ENCODE results near the gene SPATA1. TPM values are rescaled to one million over a fixed set of nuclear protein-coding genes. Genes with fewer than 3 reads are reported as not detected.

The SPATA1 gene
- polyA plus RNA-seq, 1 donor (not counting 4 experiments of a cell fraction or from before 2014, with no cell fraction given) = 0.25 TPM

- no peak overlapping the region for H3K4me2 ChIP-seq (ENCODE audit: control insufficient read depth, extremely low read depth, insufficient read depth, low read depth, low read length)
- dilution Hi-C loops (cut with MboI; ENCODE audit: extremely low pct_ligation_motif_present, low sequenced_read_pairs) = no loop called here
Observed at GRCh38 chr1:84605157-84605556, 99.0 kb downstream of the SPATA1 start.

GRCh38 chr1:84606977-84607376 is 100.8 kb downstream of the SPATA1 start:
- Histone ChIP-seq H3K4me1 (ENCODE audit: control insufficient read depth, extremely low read depth, insufficient read depth, low read length) (peaks cover 17% of the 10 kb centered on the region), H3K27me3 (ENCODE audit: control insufficient read depth, extremely low read depth, insufficient read depth, low read length) (no peaks in the 10 kb centered on the region), H3K36me3 (ENCODE audit: control insufficient read depth in 2 of 2, extremely low read depth in 1 of 2, insufficient read depth in 2 of 2, low read length in 2 of 2) (no peaks in the 10 kb centered on the region), H2AFZ (ENCODE audit: control insufficient read depth, low read length) (no peak overlapping the region), H3K27ac (ENCODE audit: control insufficient read depth, insufficient read depth, low read length) (no peak overlapping the region), H3K9ac (ENCODE audit: control insufficient read depth, extremely low read depth, insufficient read depth, low read length) (no peak overlapping the region), H3K4me2 (ENCODE audit: control insufficient read depth, extremely low read depth, insufficient read depth, low read depth, low read length) (no peak overlapping the region), H4K20me1 (ENCODE audit: control insufficient read depth, extremely low read depth, insufficient read depth, low read length) (no peaks in the 10 kb centered on the region), H3K9me3 (ENCODE audit: control insufficient read depth, low read depth, low read length) (no peaks in the 10 kb centered on the region), H3K79me2 (ENCODE audit: control insufficient read depth, insufficient read depth, low read length) (no peaks in the 10 kb centered on the region), H3K9me1 (ENCODE audit: control insufficient read depth, extremely low read depth, insufficient read depth, low read length) (no peaks in the 10 kb centered on the region), H3K4me3 (ENCODE audit: control insufficient read depth in 2 of 3, extremely low read depth in 1 of 3, insufficient read depth in 2 of 3, low read depth in 1 of 3, low read length in 3 of 3) (no peak overlapping the region)
- TF ChIP-seq CTCF (optimal IDR thresholded peaks at IDR 0.05 in 1 of 3, IDR thresholded peaks at IDR 0.05 in 1 of 3, conservative IDR thresholded peaks at IDR 0.05 in 1 of 3; ENCODE audit: extremely low read depth in 1 of 3, insufficient read depth in 2 of 3, low read length in 3 of 3) = no peak
- no peak for TF ChIP-seq EZH2 (IDR thresholded peaks at IDR 0.05; ENCODE audit: low read length)
- DNase-seq (ENCODE audit: low read depth, low spot score) (no peak), FAIRE-seq (no peak)
- dilution Hi-C loops (cut with MboI; ENCODE audit: extremely low pct_ligation_motif_present, low sequenced_read_pairs) = no loop called here

More at GRCh38 chr1:84605157-84605556, 99.0 kb downstream of the SPATA1 start:
- Histone ChIP-seq H3K9ac (ENCODE audit: control insufficient read depth, extremely low read depth, insufficient read depth, low read length) (no peak overlapping the region), H4K20me1 (ENCODE audit: control insufficient read depth, extremely low read depth, insufficient read depth, low read length) (no peaks in the 10 kb centered on the region), H3K27ac (ENCODE audit: control insufficient read depth, insufficient read depth, low read length) (no peak overlapping the region), H3K79me2 (ENCODE audit: control insufficient read depth, insufficient read depth, low read length) (no peaks in the 10 kb centered on the region), H3K9me3 (ENCODE audit: control insufficient read depth, low read depth, low read length) (no peaks in the 10 kb centered on the region), H3K4me1 (ENCODE audit: control insufficient read depth, extremely low read depth, insufficient read depth, low read length) (peaks cover 17% of the 10 kb centered on the region), H3K9me1 (ENCODE audit: control insufficient read depth, extremely low read depth, insufficient read depth, low read length) (no peaks in the 10 kb centered on the region), H3K27me3 (ENCODE audit: control insufficient read depth, extremely low read depth, insufficient read depth, low read length) (no peaks in the 10 kb centered on the region), H2AFZ (ENCODE audit: control insufficient read depth, low read length) (no peak overlapping the region), H3K4me3 (ENCODE audit: control insufficient read depth in 2 of 3, extremely low read depth in 1 of 3, insufficient read depth in 2 of 3, low read depth in 1 of 3, low read length in 3 of 3) (no peak overlapping the region), H3K36me3 (ENCODE audit: control insufficient read depth in 2 of 2, extremely low read depth in 1 of 2, insufficient read depth in 2 of 2, low read length in 2 of 2) (no peaks in the 10 kb centered on the region)
- TF ChIP-seq CTCF (optimal IDR thresholded peaks at IDR 0.05 in 1 of 3, IDR thresholded peaks at IDR 0.05 in 1 of 3, conservative IDR thresholded peaks at IDR 0.05 in 1 of 3; ENCODE audit: extremely low read depth in 1 of 3, insufficient read depth in 2 of 3, low read length in 3 of 3) (no peak), EZH2 (IDR thresholded peaks at IDR 0.05; ENCODE audit: low read length) (no peak)
- no peak for DNase-seq (ENCODE audit: low read depth, low spot score)
- FAIRE-seq = no peak

Data from keratinocyte (primary cell).